ENCODE results near the gene GALNT18.

GALNT18 gene

DNA sequence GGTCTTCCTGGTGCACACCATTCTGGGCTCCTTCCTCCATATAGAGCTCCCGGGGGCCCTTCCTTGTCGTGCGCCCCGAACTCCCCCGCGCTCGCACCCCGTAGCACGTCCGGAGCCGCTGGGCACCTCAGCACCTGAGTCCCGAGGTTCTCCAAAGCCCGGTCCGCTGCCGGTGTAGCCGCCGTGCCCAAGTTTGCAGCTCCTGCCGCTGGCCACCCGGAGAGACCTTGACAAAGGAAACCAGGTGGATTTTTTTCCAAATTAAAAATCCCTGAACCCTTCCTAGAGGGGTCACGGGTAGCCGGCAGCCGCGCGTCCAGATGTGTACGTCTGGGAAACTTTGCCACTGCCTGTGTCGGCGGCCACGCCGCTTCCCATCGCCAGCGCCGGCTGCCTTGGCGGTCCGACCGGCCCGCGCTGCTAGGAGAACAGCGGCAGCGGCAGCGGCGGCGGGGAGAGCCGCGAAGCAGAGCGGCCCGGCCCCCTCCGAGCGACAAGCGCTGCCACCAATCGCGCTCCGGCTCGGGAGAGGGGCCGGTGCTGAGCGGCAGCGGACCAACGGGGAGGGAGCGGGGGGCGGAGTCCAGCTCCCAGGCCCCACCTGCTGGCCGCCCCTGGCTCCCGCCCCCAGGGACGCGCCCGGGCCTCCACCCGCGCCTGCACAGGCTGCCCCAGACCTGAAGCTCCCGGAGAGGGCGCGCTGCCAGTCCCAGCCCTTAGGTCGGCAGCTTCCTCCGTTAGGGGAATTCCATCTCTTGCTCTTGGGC is at the start of gene GALNT18:
Gene GALNT18, minus strand, starts transcription at position 433 of the 767 bp plus-strand sequence.
- peak; percentile 94 for DNase-seq

DNA sequence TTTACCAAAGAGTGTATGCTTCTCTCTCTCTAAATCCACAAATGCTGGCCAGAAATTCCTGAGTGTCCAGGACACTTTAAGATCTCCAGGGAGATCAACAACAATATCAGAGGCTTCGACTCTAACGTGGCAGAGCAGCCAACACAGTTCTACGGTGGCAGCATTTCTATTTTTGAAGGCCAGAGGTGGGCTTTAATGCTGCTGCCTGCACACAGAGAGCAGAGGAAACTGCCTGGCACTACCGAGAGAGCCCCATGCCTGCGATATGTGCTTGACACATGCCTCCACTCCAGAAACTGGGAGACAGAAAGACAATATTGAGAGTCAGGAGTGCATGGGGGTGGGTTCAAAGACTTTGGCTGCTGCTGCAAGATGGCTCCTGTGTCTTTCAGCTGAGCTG is 48.8 kb upstream of the GALNT18 start:
- DNase-seq = no peak

DNA sequence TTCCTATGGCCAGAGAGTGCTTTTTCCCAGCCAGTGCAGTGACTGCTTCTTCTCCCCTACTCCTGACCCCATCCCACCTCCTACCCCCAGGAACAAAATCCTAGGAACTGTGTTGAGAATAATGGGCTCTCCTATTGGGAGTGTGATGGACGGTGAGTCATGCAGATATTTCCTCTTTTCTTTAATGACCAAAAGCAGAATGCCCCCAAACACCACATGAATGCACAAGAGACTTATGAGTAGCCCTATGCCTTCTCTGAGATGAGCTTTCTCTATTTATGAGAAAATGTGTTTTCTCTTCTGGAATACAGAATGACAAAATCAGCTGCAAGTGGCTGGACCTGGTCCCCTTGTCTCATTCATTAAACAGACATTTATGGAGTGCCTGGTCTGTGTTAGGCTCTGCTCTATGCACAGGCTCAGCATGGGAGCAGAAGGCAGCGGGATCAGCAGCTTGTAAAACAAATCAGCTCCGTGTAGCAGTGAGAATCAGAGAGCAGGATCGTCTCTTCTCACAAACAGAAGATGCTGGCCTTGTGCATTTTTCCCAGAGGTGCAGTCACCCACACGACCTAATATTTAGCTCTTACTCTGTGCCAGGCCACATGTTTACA is 47.5 kb upstream of the GALNT18 start:
- no peak for DNase-seq

DNA sequence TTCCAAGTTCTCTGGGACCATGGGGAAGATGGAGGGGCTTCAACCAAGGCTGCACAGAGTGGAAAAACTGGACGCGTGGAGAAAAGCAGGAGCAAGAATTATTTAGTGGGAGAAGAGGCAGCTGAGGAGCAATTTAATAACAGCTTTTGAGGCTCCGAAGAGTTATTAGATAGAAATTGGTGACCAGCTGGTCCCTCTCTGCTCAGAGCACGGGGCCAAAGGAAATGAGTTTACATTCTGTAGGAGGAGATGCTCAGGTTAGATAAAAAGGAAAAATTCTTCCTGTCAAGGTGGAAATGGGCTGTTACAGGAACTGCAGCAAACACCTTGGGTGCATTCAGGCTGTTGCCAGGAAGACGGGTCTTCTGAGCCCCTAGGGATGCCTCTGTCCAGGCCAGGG is 47.0 kb upstream of the GALNT18 start:
- DNase-seq = no peak

DNA sequence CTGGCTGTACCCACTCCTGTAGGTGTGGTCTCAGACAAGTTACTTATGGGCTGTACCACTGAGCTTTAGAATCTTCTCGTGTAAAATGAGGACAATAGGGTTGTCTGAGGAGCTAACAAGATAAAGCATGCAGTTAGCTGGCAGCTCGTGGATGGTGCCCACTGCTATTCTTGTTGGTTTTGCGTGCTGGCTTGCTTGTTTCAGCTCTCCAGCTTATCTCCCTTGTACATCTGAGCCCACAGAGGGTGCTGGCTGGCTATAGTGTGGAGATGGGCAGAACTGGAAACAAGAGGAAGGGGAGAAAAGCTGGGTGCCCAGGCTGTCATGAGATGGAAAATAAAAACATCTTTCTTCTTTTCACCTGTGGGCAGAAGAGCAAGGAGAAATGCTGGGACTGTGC is 46.5 kb upstream of the GALNT18 start:
- no peak for DNase-seq

DNA sequence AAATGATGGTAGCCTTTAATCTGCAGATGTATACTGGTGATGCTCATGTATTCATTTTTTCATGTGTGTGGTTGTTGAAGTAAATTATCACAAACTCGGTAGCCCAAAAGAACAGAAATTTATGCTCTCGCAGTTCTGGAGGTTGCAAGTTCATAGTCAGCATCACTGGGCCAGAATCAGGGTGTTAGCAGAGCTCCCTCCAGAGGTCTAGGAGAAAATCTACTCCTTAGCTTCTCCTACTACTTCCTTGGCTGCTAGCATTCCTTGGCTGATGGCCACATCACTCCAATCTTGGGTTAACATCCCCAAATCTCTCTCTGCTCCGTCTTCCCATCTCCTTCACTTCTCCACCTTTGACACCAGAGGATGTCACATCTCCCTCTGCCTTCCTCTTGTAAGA is 45.3 kb upstream of the GALNT18 start:
- no peak for DNase-seq

DNA sequence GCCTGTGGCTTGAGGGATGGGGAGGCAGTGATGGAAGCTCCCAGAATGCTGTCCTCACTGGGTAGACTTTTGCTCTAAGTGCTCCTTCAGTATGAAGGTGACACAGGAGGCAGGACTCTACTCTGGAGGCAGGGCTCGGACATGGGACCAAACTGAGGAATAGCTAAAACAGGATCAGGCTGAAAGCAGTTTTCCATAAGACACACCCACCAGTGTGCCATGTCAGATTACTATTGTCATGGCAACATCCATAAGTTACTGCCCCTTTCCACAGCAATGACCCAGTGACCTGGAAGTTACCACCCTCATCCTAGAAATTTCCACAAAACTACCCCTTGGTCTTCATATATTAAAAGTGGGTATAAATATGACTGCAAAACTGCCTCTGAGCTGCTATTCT is 43.6 kb upstream of the GALNT18 start:
- no peak for DNase-seq

DNA sequence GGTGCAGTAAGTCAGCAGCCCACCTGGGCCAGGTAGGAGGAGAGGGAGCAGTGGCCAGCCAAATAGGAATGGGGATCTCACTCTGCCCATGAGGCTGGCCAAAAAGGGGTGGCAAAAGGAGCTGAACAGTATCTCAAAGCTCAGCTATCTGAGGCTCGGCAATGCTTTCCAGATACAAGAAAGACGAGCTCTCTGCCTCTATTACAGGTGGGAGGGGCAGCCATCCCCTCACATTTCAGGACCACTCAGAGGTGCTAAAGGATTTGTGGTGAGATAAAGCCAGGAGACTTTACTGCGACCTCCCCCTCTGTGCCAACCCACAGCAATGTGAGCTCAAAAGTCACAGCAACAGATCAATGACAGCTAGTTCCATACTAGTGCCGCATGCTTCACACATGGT is 42.1 kb upstream of the GALNT18 start:
- no peak for DNase-seq

DNA sequence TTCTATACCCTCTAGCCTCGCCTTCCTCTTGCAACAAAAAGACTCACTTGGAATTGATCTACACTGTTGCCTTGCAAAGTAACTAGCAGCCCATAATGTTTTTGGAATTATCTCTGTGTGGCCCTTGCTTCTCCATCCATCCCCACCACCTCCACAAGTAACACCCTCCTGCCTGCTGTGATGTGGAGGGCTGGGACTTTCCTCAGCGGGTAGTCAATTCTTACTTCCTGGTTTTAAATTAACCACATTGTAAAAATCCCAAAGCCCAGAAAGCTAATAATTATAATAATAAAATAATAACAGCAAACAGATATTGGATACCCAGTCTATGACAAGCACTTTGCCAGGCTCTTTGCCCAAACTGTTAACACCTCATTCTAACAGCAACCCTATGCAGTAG is 40.8 kb upstream of the GALNT18 start:
- DNase-seq = no peak

DNA sequence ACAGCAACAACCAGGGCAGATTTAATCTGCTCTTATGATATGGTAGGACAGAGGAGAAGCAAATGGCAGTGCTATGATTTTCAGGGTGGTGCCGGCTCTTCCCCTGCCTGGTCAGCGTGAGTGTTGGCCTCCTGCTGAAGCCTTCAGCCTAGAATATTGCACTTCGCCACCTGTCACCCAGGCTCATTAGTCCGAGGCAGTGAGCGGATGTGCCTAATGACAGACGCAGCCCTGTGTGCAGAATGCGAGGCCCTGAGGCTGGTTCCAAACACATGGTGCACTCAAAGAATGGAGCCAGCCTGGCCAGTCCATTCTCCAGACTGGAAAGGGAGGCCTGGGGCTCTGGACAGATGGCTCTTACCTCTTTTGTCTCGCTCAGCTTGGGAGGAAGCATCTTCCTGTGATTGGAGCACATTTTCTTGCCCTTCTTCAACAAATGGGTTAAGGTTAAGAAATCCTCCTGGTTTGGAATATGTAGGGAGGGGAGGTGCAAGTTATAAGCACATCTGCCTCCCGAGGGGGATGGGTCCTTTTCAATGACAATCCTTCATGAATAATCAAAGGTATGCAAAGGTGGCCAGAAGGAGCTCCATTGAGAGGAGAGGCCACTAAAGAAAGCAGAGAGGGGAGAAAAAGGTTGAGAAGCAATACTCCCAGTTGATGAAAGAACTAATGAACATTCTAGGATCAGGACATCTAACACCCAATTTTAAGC is 39.7 kb upstream of the GALNT18 start:
- DNase-seq = no peak

DNA sequence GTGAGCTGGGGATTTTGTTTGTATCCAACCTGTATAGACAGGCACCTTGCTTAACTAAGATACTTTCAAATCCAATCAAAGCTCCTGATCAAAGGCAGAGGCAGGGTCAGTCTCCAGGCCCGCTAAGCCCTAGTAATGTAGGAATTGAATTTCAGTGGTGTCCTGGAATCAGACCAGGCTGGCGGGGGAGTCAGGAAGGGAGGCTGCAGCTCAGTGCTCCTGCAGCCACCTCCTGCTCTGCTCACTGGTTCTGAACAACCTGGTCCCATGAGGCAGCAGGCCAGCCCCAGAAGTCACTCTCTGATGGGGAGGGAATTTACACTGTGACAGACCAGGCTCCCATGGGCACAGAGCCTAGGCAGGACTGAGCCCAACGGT is 38.5 kb upstream of the GALNT18 start:
- no peak for DNase-seq

DNA sequence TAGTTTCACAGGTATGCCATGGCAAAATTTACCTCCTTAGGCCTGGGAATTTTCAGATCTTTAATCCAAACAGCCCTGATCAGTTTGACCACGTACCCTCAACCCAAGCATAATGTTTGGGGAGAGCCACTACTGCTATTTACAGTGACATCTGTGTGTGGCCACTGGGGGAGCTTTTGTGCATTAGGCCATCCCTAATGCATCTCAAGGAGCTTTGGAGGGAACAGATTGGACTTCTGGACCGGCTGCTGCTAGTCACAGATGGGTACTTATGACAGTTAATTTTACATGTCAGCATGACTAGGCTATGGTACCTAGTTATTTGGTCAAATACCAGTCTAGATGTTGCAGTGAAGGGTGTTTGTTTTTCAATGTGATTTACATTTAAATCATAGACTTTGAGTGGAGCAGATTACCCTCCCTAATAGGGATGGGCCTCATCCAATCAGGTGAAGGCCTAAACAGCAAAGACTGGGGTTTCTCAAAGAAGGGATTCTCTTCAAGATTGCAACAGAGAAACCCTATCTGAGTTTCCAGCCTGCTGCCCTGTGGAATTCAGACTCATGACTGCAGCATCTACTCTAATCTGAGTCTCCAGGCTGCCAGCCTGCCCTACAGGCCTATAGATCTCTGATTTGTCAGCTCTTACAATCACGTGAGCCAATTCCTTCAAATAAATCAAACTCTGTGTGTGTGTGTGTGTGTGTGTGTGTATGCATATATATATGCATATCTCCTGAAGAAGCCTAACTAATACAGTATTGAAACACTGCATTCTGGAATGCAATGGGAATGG is 38.0 kb upstream of the GALNT18 start:
- no peak for DNase-seq

DNA sequence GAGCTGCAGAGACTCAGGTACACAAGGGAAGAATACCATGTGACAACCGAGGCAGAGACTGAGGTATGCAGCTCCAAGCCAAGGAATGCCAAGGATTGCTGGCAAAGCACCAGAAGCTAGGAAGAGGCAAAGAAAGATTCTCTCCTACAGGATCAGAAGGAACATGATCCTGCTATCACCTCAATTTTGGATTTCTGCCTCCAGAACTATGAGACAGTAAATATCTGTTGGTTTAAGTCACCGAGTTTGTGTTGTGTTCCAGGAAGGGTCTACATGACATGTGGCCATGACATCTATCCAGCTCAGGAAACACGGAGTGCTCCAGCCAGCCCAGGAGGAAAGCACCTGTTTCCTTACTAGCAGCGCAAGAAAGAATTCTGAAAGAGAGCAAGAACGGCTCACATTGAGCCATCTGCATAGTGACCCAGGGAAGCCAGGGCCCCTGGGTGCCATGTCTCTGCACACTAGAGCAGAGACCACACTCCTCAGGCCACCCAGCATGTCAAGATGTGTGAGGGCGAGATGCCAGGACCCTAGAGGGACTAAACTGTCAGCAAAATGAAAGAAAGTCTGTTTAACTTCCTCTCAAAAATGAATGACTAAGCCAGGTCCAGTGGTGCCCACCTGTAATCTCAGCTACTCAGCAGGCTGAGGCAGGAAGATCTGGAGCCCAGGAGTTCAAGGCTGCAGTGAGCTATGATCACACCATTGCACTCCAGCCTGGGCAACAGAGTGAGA is 35.6 kb upstream of the GALNT18 start:
- DNase-seq = no peak

DNA sequence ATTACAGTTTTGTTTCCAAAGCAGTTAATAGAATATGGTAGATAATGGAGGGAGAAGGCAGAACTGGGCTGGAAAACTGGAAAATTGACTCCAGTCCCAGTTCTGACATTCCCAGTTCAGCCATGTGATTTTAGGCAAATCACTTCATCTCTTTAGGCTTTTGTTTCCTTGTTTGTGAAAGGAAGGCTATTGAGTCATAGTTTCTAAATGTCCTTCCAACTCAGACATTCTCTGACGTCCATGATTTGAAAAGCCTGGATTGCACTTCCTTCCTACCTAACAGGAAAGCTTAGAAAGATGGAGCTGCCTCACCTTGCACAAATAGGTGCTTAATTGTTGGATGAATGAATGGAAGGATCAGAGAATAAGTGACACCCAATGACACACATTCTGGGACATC is 19.8 kb upstream of the GALNT18 start:
- no peak for DNase-seq

DNA sequence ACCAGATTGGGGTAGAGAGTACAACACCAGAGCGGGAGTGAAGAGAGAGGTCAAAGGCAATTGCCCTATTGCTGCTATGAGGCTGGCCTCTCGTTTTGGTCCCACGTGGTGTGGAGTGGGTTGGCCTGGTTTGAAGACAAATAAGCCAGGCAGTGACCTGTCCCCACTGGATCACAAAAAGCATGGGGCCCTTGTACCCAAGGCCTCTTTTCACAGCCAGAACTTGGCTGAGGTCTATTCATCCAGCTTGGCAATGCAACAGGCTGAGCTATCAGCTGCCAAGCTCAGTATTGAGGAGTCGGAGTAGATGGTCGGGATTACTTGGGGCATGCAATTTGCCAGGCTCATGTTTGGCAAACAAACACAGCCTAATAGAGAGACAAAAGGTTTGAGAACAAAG is 19.2 kb upstream of the GALNT18 start:
- DNase-seq = no peak

DNA sequence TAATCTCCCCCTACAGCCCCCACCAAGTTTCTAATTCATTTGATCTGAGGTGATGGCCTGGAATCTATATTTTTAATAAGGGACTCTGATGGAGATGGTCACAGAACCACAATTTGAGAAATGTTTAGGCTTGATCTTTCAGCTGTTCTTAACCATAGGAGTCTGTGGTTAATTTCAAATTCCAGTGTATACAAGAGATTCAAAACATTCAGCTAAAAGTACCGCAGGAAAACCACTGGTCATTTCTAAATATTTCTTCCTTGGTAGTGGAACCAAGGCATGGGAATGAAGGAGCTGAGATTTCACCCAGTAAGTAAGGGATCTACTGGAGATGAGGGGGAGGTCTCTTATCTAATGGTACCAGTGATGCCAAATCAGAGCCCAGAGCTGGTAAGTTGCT is 18.3 kb upstream of the GALNT18 start:
- no peak for DNase-seq

DNA sequence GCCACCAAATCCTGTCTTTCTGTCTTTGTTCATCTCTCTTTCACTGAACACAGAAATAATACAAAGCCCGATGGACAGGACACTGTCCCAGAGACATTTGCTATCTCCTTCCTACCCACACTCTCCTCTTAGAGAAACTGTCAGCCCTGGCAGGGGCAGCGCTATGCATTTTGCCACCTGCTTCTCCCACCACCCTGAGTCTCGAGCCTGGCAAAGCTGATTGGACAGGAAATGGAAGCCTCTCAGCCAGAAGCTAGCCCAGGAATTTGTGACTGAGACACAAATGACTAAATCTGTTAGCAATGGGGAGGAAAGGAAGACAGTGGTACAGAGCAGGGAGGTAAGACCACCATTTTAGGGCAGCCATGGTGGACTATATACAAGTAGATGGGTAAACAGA is 14.9 kb upstream of the GALNT18 start:
- no peak for DNase-seq

DNA sequence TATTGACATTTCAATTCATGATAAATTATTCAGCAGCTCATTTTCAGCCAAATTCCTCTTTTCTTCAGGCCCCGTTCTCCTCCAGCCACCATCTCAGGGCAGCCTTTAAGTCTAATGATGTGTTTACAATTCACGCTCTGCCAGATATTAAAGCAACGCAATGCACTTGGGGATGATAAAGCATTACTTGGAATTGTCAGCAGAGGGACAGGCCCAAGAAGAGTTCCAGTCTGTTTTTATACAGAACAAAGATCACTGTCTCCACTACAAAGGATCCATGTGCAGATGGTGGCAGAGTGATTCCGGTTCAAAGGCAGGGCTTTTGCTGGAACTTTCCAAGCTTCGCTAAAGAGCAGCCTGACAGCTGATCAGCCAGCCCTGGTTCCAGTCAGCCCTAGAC is 13.6 kb upstream of the GALNT18 start:
- DNase-seq = no peak

DNA sequence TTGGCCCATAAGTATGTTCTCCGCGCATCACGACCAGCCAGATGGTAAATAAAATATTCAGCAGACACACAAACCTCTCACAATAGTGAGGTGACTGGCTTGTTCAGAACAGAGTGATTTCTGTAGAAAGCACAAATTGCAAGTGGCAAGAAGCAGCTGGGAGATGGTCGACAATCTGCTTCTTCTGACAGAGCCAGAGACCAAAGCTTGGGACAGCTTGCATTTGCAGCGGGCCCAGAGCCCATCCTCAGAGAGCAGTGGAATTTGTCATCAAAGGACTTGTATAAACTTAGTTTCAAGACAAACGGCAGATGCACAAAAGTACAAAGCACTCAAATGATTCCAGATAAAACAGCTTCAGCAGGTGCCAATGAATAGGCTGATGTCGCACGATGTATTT is 7.6 kb upstream of the GALNT18 start:
- no peak for DNase-seq

DNA sequence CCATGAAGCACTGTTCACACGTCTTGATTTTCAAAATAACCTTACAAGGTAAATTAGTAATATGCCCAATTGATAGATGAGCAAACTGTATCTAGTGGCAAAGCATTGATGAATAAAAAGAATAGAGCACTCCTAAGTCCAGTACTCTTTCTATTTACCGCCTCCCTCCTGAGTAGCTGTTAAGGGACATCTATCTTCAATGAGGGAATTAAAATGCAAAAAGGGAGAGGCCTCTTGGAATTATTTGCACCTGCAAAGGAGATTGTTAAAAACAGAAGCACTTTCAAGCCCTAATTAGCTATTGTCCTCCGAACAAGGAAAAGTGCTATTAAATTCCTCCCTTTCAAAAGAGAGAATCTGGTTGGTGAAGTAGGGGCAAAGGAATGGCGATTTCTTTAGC is 6.8 kb upstream of the GALNT18 start:
- no peak for DNase-seq

DNA sequence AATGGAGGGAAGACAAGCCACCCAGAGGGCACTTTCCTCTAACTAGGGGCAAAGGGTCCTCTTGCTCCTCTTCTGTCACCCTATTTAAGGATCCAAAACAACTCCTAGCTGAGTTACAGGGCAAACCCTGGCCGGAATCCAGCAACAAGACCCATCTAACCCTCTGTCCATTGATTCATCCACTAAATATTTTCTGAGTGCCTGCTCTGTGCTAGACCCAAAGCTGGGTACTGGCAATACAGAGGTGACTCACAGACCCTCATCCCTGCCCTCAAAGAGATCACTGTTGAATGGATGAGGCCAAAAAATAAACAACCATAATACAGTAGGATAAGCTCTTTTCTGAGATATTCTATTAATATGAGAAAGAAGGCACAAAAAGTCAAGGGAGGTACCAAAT is 4.3 kb upstream of the GALNT18 start:
- DNase-seq = no peak

DNA sequence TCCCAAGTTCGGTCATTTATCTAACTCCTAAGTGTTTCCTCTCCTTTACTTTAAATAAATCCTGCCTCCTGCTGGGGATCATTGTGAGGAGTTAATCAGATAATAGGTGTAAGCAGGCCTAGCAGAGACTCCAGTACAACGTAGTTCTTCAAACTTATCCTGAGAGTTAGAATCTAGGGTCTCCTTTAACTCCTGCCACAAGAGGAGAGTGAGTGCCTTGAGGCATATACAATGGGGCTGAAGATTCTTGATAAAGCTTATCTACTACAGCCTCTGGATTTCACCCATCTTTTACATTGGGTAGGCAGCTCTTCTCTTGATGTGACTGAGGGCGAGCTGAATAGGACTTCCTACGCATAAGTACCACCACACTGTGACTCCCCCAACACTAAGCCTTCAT is 3.1 kb upstream of the GALNT18 start:
- DNase-seq = no peak

DNA sequence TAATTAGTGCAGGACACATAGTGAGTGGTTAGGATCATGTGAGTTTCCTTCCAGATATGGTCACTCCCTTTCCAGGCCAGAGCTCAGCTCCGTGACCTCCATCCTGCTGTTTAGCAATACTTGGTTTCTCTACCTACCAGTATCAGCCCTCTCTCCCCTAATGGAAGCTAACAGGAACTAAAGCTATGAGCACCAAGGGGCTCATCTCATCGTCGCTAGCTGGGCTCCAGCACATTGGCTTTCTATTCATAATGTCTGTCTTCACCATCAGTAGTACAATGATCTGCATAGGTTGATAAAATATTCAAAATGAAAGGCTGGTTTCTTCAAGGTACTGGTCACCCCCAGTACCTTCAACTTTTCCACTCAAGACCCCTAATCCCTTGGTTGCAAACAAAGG is 2.4 kb upstream of the GALNT18 start:
- no peak for DNase-seq
